Kidney (tissue), 14 donors: ENCODE measurements around the gene STIM1. TPM values are rescaled to one million over a fixed set of nuclear protein-coding genes. Genes with fewer than 3 reads are reported as not detected.

Source experiments
- DNase-seq, 5 donors: peaks; one replicate each; pipeline ENCODE4 v3.0.0-alpha.2; 2013 to 2020
- FAIRE-seq: peaks from 2 replicates; lab custom pipeline; 2012; peaks lifted over from hg19 to GRCh38; lab: Jason Lieb, UNC
- H3K27ac ChIP-seq, 2 donors: one replicate each; pipeline ENCODE4 v1.7.0; 2013; ENCODE audit warnings: low read depth in 2 of 2, low read length in 2 of 2, inconsistent platforms in 1 of 2
- H3K27me3 ChIP-seq: one replicate; pipeline ENCODE4 v1.7.1; 2013; ENCODE audit warnings: low read length, inconsistent platforms; ENCODE audit not compliant: control insufficient read depth, insufficient read depth
- H3K36me3 ChIP-seq, 3 donors: one replicate each; pipeline versions ENCODE4 v1.7.0 to v1.7.1; 2013; ENCODE audit warnings: low read length in 3 of 3, control low read depth in 1 of 3, inconsistent platforms in 1 of 3; ENCODE audit not compliant: insufficient read depth in 3 of 3, control insufficient read depth in 2 of 3
- H3K4me1 ChIP-seq, 3 donors: one replicate each; pipeline versions ENCODE4 v1.7.0 to v1.7.1; 2013; ENCODE audit warnings: low read length in 3 of 3, inconsistent platforms in 1 of 3, low read depth in 1 of 3; ENCODE audit not compliant: control insufficient read depth in 2 of 3, insufficient read depth in 2 of 3
- H3K4me3 ChIP-seq, 3 donors: one replicate each; pipeline versions ENCODE4 v1.7.0 to v1.8.1; 2013; ENCODE audit warnings: low read length in 3 of 3, control low read depth in 1 of 3, inconsistent platforms in 1 of 3
- H3K9ac ChIP-seq, 3 donors: one replicate each; pipeline versions ENCODE4 v1.7.0 to v1.7.1; 2013; ENCODE audit warnings: low read length in 3 of 3, control low read depth in 1 of 3, inconsistent platforms in 1 of 3
- H3K9me3 ChIP-seq, 3 donors: one replicate each; pipeline versions ENCODE4 v1.7.0 to v1.7.1; 2013; ENCODE audit warnings: low read length in 3 of 3, control low read depth in 1 of 3, inconsistent platforms in 1 of 3; ENCODE audit not compliant: control insufficient read depth in 2 of 3, insufficient read depth in 1 of 3
- CTCF ChIP-seq: IDR thresholded peaks from 3 replicates; pipeline ENCODE4 v1.5.1; 2012; ENCODE audit warnings: mild to moderate bottlenecking, moderate library complexity, borderline replicate concordance; ENCODE audit not compliant: insufficient read depth; ENCODE audit errors: extremely low read depth
- intact Hi-C: fragments of 100-400 bp; cut with DNase I; formaldehyde crosslinking; loops from one replicate; pipeline ENCODE4 v1.11.1; 2022
- polyA plus RNA-seq: library from polyadenylated mRNA; stranded (reverse); fragments of 350-450 nt; fragmentation: Illumina TruSeq; extraction: RNeasy Lipid Tissue Mini Kit (QIAGEN cat#74804); gene quantifications from one replicate; pipeline ENCODE4 v1.2.3, GENCODE V29; 2014; ENCODE audit warnings: low read depth, low replicate concordance; ENCODE audit not compliant: insufficient read depth
- total RNA-seq: library from RNA; stranded (reverse); fragmentation: NEBNext Ultra II Directional; extraction: Animal tissue kit (Norgen Biotek cat#: 25700); gene quantifications from one replicate; pipeline ENCODE4 v1.2.1, GENCODE V29; 2021
- donor health status: control.
- donor health status: control.
- donor health status: control.
- donor health status: control.
- donor health status: control.
- donor health status: DM: yes; HTN: yes; CAD: no.
- donor health status: Normal renal cell carcinoma (clear cell type).

STIM1 gene
- total and polyA plus RNA-seq, 2 donors from 2014 or later: 15.7 to 68.0 TPM

GRCh38 chr11:3892156-3892555 lies 36.7 kb downstream of the STIM1 start:
- Histone ChIP-seq H3K27ac (no peak overlapping the region), H3K27me3 (no peaks in the 10 kb centered on the region), H3K4me3 (no peak overlapping the region), H3K9ac (no peak overlapping the region), H3K9me3 (no peaks in the 10 kb centered on the region), H3K4me1 (peaks cover 0 to 4% (median 0%) of the 10 kb centered on the region in 3 donors), H3K36me3 (no peaks in the 10 kb centered on the region)
- intact Hi-C loops: no loop called here
- FAIRE-seq (no peak), DNase-seq (no peak)
- TF ChIP-seq CTCF: no peak

- Histone ChIP-seq H3K4me1 (peaks cover 0 to 4% (median 0%) of the 10 kb centered on the region in 3 donors), H3K9ac (no peak overlapping the region), H3K27ac (no peak overlapping the region), H3K36me3 (no peaks in the 10 kb centered on the region), H3K4me3 (no peak overlapping the region), H3K9me3 (no peaks in the 10 kb centered on the region), H3K27me3 (no peaks in the 10 kb centered on the region)
- TF ChIP-seq CTCF: no peak
- DNase-seq (no peak), FAIRE-seq (no peak)
- intact Hi-C loops: no loop called here
These were observed 37.8 kb downstream of the STIM1 start for GRCh38 chr11:3893311-3893710.

GRCh38 chr11:3894128-3894731 lies 38.8 kb downstream of the STIM1 start:
- H3K36me3 ChIP-seq: no peaks in the 10 kb centered on the region
- H3K27ac ChIP-seq: peak overlapping the region in 1 of 2 donors; percentile 17
- H3K9ac ChIP-seq: no peak overlapping the region
- DNase-seq (peak in 2 of 5 donors; percentile 22 to 82), FAIRE-seq (no peak)
- H3K4me1 ChIP-seq: peaks cover 0 to 4% (median 0%) of the 10 kb centered on the region in 3 donors
- intact Hi-C loops: no loop called here
- H3K4me3 ChIP-seq: no peak overlapping the region
- no peaks in the 10 kb centered on the region for H3K9me3 ChIP-seq
- no peaks in the 10 kb centered on the region for H3K27me3 ChIP-seq
- no peak for TF ChIP-seq CTCF
